G401 (cell line): ENCODE measurements around the gene JAKMIP1. TPM values are rescaled to one million over a fixed set of nuclear protein-coding genes. Genes with fewer than 3 reads are reported as not detected.
"Not testable (repeated sequence)": the region's sequence is repeated elsewhere in the genome, so short reads cannot be mapped to it uniquely, and the experiment has no call there.

Experiments used
- DNase-seq: peaks from one replicate; pipeline ENCODE4 v3.0.0-alpha.2; 2015; ENCODE audit warnings: low spot score
- in situ Hi-C: cut with HindIII; loops from 2 replicates; pipeline ENCODE4 v1.10.0; 2016; ENCODE audit warnings: low sequenced_read_pairs, mixed read lengths
- total RNA-seq: library from RNA; depleted of rRNA; stranded (reverse); fragments of >200 nt; shearing (Covaris generic); gene quantifications from 2 replicates; pipeline ENCODE4 v1.2.3, GENCODE V29; 2014

The JAKMIP1 gene
- total RNA-seq, 1 experiment from 2014 or later = not detected

DNA sequence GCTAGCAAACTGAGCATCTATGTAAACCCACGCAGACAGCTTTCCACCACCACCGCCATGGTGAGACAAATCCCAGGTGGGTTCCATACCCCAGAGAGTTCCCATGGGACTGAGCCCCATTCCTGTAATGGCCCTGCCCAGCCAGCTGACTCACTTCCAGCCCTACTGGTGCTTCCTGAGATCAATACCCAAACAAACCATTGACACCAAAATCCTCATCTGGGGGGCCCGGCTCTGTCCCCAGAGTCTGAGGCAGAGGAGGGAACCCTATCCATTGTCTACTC is 30.1 kb upstream of the JAKMIP1 start:
- in situ Hi-C loops = no loop called here
- DNase-seq = no peak

DNA sequence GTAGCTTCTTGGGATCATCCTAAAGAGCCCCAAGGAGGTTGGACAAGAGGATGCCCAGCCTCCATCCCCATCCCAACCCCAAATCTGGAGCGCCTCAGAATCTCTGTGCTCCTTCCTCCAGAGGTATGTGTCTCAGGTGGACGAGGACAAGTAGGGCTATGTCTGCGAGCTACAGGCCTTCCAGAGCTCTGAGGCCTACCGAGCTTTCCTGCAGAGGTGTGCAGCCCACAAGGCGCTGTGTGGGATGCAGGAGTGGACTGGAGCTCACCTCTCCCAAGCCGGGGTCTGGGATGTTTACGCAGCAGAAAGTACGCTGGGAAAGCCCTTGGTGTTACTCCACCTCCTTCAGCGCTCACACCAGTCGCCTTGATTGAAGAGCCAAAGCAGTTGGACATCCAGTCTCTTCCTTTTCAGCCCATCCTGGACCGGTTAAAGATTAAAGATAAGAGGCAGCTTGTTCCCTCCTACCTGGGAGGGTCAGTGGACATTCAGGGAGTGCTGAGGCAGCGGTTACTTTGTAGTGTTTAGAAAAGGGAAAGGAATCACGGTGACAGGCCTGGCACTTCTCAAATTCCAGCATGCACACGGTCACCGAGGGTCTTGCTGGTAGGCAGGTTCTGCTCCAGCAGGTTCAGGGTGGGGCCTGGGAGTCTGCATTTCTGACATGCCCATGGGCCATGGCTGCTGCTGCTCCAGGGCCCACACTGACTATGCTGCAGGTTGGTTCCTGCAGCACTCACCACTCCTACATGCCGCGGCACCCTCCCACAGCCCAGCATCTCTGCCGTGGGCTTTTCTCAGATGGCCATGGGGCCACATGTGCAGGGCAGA is 29.5 kb upstream of the JAKMIP1 start:
- DNase-seq = no peak
- in situ Hi-C loops = no loop called here

DNA sequence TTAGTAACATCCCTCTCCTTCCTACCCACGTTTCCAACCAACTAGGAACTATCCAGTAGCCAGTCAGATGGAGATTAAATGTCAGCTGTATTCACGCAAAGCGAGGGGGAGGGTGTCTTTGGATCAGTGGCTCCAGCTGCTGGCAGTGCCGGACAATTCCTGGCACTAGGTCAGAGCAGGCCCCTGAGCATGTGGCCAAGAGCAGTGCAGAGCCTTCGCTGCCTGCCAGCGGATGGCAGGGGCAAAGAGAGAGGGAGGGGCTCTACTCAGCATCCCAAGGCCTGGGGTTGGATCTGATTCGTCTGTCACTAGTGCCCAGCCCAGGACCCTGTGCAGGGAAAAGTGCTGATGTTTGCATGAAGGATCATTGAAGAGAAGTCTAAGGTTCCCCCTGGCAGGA is 28.7 kb upstream of the JAKMIP1 start:
- in situ Hi-C loops = no loop called here
- DNase-seq = peak; percentile 6

DNA sequence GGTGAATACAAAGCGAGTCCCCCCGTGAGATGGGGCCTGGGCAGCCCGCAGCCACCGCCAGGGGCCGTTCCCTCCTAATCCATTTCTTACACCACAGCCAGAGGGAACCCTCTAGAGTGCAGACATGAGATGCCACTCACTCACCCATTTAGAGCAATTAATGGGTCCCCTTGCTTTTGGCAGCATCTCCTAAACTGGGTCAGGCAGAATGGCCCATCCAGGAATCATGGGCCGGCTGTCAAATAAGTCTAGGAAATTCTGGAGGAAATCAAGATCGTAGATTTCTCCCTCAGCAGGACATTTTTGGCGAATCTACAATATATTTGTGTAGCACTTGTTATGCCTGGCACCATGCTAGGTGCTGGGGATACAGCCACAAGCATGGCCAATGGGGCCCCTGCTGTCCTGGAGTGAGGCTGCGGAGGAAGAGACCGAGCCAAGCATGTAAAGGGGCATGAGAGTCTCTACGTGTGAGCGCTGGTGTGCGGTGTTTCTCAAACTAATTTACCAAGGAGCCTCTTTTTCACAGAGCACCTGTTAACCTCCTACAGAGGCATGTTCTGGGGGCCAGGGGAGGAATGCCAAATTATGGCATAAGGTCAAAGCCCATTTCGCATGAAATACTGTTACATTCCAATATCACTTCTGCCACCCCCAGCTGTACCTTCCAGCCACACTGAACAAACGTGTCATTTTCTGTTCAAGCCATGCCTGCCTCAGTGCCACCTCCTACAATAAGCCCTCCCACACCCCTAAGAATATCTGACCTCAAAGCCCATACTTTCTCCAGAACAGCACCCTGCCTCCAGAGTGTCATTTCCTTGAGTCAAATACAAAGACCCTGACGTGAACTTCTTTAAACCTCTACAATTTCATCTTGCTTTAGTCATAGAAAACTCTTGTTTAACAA is 28.1 kb upstream of the JAKMIP1 start:
- no peak for DNase-seq
- in situ Hi-C loops = no loop called here

DNA sequence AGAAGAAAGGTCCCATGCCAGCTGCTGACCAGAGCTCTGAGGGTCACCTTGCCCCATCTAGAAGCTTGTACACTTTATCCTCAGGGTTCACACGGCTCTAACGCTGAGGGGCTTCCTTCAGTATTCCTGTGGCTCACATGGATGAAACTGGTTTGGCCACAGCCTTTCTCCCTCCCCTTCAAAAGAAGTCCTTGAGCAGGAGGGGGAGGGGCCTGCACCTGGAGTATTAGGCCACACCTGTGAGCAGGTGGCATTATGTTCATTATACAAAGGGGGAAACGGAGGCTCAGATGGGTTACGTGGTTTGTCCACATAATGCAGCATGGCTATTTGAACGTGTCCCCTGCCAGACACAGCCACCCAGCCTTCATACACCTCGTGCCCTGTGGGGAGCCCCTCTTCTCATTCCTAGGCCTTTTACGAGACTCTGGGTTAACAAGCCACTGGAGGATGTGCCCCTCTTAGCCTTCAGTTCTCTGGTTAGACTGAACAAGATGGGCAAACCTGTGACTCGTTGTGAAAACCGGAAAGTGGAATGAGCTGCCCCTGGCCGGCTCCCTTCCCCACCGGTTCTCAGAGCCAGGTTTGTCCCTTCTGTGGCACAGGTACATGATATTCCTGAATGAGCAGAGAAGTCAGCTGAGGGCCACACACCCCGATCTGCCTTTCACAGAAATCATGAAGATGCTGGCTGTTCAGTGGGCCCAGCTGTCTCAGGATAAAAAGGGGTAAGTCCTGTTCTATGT is 27.2 kb upstream of the JAKMIP1 start:
- in situ Hi-C loops = no loop called here
- no peak for DNase-seq

DNA sequence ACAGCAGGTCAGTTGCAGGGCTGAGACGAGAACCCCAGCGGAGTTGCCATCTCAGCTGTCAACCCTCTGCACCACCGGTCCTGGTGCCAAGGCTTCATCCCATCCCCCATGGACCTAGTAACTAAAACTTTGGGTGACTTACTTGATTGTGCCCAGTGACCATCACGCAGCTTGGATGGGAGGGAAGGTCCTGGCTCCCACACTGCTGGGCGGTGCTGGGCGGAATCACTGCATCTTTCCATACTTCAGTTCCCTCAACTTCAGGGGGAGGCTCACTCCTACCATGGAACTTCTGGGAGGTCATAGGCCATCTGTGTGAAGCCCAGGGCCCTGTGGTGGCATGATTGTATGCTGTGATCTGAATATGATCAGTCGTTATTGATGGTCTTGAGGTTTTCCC is 26.2 kb upstream of the JAKMIP1 start:
- no peak for DNase-seq
- in situ Hi-C loops = no loop called here

DNA sequence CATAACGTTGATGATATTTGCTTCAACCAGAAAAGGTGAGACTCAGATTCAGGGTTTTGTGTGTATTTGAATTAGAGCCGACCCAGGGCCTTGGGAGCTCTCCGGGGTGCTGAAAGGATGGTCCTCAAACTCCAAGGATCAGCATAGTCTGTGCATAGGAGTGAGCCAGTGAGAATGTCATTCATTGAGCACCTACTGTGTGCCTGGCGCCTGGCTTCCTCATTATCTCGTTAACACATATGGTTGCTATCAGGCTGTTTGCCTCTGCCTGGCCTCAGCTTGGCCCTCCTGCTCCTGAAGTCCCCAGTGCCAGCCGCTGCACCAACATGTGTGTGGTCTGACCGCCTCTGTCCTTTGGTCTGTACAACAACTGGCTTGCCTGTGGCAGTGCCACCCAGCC is 25.1 kb upstream of the JAKMIP1 start:
- in situ Hi-C loops = no loop called here
- no peak for DNase-seq

DNA sequence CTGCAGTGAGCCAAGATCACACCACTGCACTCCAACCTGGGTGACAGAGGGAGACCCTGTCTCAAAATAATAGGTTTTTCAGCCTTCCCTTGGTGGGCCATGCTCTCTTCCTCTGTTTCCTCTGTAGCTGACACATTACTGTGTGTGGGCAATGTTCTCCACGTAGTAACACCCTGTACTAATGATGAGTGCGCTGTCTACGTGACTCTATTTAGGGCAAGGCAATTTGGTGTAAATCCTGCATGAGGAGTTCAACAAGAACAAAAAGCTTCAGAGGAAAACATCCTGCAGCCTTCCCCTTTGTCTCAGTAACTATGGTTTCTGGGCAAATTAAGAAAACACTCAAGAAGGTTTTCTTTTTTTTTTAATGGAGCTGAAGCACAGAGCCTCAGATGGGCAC is 24.4 kb upstream of the JAKMIP1 start:
- in situ Hi-C loops = no loop called here

DNA sequence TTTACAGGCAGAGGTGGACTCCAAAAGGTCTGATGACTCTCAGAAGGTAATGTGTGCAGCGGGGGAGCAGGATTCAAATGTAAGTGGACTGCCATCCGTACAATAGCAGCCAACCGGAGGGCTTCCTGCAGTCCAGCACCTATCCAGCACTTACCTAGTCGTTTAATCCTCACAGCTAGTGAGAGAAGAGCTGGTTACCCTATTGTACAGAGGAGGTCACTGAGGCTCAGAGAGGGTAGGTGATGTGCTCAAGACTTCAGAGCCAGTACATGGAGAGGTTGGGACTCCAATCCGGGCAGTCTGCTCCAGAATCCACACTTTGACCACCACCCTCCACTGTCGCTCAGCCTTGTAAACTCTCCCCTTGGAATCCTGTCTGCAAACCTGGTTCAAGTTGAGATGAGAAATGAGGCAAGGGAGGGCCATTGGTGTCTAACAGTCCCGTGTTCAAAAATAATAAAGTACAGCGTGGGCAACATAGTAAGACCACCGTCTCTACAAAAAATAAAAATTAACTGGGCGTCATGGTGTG is 22.5 kb upstream of the JAKMIP1 start:
- in situ Hi-C loops = no loop called here

More for the DNA sequence above, 24.4 kb upstream of the JAKMIP1 start:
- peak; percentile 4 for DNase-seq

DNA sequence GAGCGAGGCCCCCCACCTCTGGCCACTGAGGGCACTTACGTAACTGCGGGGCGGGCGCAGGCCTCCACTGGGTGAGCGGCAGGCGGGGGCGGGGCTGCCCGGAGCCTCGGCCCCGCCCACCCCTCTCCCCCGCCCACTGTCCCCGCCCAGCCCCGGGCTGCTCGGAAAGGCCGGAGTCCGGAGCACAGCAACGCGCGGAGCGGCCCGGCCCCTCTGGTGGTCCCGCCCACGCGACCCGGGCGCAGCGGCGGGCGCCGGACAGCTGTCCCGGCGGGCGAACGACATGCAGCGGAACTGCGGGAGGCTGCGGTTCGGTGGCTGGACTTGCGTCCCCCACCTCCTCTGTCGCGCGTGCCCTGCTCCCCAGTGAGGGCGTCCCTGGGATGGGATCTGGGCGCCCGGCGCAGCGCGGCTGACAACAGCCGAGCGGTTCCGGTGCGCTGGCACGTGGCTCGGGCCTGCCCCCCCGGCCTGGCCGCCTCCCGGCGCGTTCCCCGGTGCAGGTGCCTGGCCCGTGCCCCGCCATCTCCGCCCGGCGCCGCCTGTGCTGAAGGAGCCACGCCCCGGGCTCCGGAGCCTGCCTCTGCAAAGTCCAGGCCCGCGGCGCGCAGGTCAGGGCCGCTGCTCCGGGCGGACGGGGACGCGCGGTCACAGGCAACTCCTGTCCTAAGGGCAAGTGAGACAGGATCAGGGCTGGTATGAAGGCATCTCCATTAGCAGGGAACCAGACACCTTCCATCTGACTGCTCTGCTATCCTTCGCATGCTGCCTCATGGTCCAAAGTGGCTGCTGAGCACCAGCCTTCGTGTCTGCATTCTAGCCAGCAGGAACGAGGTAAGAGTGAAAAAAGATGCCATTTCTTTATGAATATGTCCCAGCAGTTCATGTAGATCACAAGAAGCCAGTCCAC is 21.8 kb upstream of the JAKMIP1 start:
- in situ Hi-C loops = no loop called here
- DNase-seq = peak; percentile 88

More for the DNA sequence above, 22.5 kb upstream of the JAKMIP1 start:
- peak; percentile 72 for DNase-seq

DNA sequence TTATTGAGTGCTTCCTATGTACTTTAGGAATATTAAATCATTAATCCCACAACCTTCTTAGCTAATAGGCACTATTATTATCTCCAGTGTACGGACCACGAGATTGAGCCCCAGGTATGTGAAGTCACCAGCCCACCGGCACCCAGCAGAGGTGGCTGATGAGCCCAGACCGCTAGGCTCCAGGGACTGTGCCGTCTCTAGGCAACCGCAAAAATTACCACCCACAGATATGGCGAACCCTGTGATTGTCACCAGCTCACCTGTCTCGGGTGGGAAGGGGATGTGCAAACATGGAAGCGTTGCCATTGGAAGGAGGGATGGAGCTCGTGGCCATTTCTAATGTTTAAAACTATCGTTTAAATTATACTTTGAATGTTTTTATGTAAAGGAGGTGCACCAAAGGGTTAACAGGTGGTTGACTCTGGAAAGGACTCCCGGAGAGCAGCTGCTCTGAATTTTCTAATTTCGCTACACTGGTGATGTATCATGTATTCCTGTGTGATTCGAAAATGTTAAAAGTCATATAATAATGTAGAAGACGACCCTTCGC is 21.0 kb upstream of the JAKMIP1 start:
- DNase-seq = peak; percentile 63
- in situ Hi-C loops = no loop called here

DNA sequence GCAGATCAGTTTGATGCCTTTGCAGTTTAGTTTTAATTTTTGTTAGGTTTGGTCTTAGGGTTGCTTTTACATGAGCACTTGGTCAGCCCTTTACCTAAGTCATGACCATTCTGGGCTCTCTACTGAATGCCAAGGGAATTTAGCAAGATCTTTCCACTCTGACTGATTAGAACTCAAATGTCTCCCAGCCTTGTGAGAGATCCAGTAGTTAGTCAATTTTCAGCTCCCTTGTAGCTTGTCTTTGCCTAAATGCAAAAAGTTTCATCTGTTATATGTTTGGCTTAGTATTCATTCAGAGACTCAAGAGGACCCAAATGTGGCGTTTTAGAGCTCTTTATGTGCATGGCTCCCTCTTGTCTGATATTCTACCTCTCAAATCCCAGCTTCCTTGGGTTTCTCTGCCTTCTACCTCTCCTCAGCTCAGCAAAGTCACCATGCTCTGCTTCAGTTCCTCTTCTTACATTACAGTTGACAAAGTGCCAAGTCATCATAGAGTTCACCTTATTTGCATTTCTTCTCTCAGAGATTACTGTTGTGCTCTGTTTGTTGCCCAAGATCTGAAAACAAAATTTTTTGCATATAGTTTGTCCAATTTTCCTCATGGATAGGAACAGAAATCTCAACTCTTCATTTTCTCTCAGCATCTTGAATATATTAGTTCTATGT is 17.5 kb upstream of the JAKMIP1 start:
- in situ Hi-C loops = no loop called here
- DNase-seq = no peak

DNA sequence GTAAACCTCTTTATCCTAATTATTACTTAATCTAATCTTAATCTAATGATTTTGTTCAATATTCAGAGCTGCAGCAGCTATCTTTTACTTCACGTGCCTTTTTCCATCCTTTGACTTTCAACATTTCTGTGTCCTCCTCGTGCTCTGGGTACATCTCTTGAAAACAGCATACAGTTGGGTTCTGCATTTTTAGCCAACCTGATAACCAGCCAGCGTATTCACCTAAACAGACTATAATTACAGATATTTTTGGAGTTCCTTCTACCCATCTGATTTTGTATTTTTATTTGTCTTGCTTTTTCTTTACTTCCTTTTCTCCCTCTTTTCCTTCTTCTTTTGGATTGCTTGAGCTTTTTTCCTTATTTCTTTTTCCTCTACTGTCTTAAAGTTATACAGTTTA is 16.2 kb upstream of the JAKMIP1 start:
- in situ Hi-C loops = no loop called here
- no peak for DNase-seq

DNA sequence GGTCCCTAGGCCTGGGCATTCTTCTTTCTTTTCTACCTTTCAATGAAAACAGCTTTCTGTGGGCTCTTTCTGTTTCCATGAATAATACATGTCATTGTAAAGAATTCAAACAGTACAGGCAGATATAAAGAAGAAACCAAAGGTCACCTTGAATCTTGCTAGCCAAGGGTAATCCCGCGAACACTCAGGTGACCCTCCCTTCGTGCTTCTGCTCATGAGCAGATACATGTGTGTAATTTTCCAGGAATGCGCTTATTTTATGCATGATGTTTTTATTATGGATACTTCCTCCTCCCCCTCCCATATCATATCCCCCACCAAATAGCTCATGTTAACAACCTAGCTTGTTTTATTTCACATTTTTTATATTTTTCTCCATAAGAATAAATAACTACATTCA is 9.6 kb upstream of the JAKMIP1 start:
- in situ Hi-C loops = no loop called here
- DNase-seq = no peak

DNA sequence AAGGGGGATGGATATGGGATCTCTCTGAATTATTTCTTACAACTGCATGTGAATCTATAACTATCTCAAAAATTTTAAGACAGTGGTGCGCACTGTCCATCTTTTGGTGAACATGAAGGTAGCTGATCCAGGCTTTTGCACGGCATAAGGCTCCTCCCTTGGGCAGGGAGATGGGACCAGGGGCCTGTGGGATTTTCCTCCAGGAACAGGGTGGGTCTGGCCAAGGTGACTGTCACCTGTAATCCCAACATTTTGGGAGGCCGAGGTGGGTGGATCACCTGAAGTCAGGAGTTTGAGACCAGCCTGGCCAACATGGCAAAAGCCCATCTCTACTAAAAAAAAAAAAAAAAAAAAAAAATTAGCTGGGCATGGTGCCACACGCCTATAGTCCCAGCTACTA is 8.9 kb upstream of the JAKMIP1 start:
- DNase-seq, in situ Hi-C loops: not testable (repeated sequence)

DNA sequence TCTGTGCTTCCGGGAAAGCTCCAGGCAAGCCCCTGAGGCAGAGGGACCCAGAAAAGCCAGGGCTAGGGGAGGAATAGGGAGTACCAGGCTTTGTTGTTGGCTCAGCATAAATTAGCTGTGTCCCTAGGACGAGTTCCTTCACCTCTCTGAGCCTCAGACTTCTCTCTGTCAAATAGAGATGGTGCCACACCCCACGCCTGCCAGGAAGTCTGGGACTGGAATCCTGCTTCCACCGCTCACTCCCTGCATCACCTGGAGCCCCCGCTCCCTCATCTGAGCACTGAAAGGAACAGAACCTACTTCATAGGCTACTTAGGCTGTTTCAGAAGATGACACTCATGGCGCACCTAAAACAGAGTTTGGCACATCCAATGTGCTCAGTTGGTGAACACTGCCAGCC is 8.1 kb upstream of the JAKMIP1 start:
- in situ Hi-C loops = no loop called here

DNA sequence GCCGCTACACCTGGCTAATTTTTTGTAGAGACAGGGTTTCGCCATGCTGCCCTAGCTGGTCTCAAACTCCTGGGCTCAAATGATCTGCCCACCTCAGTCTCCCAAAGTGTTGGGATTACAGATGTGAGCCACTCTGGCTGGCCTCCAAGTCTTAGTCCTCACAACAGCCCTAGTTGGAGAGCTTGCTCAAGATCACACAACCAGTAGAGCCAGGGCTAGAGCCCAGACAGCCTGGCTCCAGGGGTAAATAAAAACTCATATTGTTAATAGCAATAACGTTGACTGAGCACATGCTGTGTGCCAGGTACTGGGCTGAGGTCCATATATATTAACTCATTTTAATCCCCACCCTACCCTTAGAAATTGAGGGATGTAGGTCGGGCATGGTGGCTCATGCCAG is 7.3 kb upstream of the JAKMIP1 start:
- in situ Hi-C loops = no loop called here
- DNase-seq = no peak

More for the DNA sequence above, 8.1 kb upstream of the JAKMIP1 start:
- no peak for DNase-seq

DNA sequence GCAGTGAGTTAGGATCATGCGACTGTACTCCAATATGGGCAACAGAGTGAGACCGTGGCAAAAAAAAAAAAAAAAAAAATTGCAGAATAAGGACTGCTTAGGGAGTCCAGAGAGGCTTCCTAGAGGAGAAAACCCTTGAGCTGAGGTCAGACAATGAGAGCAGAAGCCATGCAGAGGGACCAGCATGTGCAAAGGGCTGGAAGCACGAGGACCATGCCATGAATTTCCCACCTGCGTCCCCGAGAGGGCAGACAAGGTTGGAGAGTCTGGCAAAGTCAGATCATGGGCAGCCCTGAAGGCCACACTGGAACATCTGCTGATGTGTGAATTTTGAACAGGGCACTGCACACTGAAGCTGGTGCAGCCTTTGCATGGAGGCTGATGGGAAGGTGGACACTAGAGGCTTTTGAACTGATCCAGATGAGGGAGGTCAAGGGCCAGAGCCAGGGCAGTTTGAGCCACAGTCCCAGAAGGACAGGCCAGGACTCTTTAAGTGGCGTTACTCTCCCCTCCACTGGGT is 6.5 kb upstream of the JAKMIP1 start:
- DNase-seq = no peak
- in situ Hi-C loops = no loop called here
